Measurements from ENCODE around the gene TFE3. TPM values are rescaled to one million over a fixed set of nuclear protein-coding genes. Genes with fewer than 3 reads are reported as not detected.

The TFE3 gene
- 29.1 and 33.0 TPM in 2 replicates for total RNA-seq

GRCh38 chrX:49043220-49043986 lies at the start of gene TFE3:
Gene TFE3, minus strand, starts transcription at chrX:49043357. Its CDS starts 131 bp downstream, at chrX:49043226.

GRCh38 chrX:49079489-49080428 lies 36.6 kb upstream of the TFE3 start, which contains the start of gene WDR45:
Gene WDR45, minus strand, starts transcription at chrX:49079887. Its CDS starts 1,792 bp downstream, at chrX:49078095.

GRCh38 chrX:49073601-49074575 lies 30.7 kb upstream of the TFE3 start, which contains the start of gene PRAF2:
Gene PRAF2, minus strand, starts transcription at chrX:49074002. Its CDS starts 15 bp downstream, at chrX:49073987.

GRCh38 chrX:49058794-49059193 lies 15.6 kb upstream of the TFE3 start, which contains the start of gene CCDC120:
Gene CCDC120, plus strand, starts transcription at chrX:49058999. Its CDS starts 3,043 bp downstream, at chrX:49062042.

GRCh38 chrX:49002091-49002935 lies 40.8 kb downstream of the TFE3 start, which contains the start of gene GRIPAP1:
Gene GRIPAP1, minus strand, starts transcription at chrX:49002264. Its CDS starts 35 bp downstream, at chrX:49002229.

Other genes with a start within 250 kb of the TFE3 start
- gene HDAC6, start 241.3 kb downstream of the TFE3 start, total RNA-seq: 21.7 and 34.1 TPM in 2 replicates
- not detected in 2 replicates for gene ERAS, start 216.8 kb downstream of the TFE3 start, total RNA-seq
- 0.19 and 0.85 TPM in 2 replicates for gene PCSK1N, start 207.7 kb downstream of the TFE3 start, total RNA-seq
- gene TIMM17B, start 145.6 kb downstream of the TFE3 start, total RNA-seq: 26.5 and 42.0 TPM in 2 replicates
- 36.1 and 88.6 TPM in 2 replicates for gene PQBP1, start 145.4 kb downstream of the TFE3 start, total RNA-seq
- gene SLC35A2, start 131.7 kb downstream of the TFE3 start, total RNA-seq: 18.6 and 19.6 TPM in 2 replicates
- 5.2 and 7.0 TPM in 2 replicates for gene PIM2, start 124.3 kb downstream of the TFE3 start, total RNA-seq
- gene OTUD5, start 85.8 kb downstream of the TFE3 start, total RNA-seq: 25.9 and 34.5 TPM in 2 replicates
- gene KCND1, start 71.5 kb downstream of the TFE3 start, total RNA-seq: 0.56 and 0.58 TPM in 2 replicates
- 23.1 and 28.2 TPM in 2 replicates for gene GRIPAP1, start 41.1 kb downstream of the TFE3 start, total RNA-seq
- 0.19 and 0.28 TPM in 2 replicates for gene CCDC120, start 15.6 kb upstream of the TFE3 start, total RNA-seq
- 5.8 and 7.0 TPM in 2 replicates for gene PRAF2, start 30.6 kb upstream of the TFE3 start, total RNA-seq
- 29.3 and 31.2 TPM in 2 replicates for gene WDR45, start 36.5 kb upstream of the TFE3 start, total RNA-seq
- 18.0 and 22.4 TPM in 2 replicates for gene GPKOW, start 80.4 kb upstream of the TFE3 start, total RNA-seq
- 1.7 and 2.5 TPM in 2 replicates for gene MAGIX, start 119.4 kb upstream of the TFE3 start, total RNA-seq
- gene PLP2, start 128.5 kb upstream of the TFE3 start, total RNA-seq: 3.7 and 15.1 TPM in 2 replicates
- gene PRICKLE3, start 143.0 kb upstream of the TFE3 start, total RNA-seq: 5.0 and 6.2 TPM in 2 replicates
- 0.19 and 0.28 TPM in 2 replicates for gene SYP, start 156.8 kb upstream of the TFE3 start, total RNA-seq
- gene CACNA1F, start 190.0 kb upstream of the TFE3 start, total RNA-seq: 0.19 TPM in 1 of 2 replicates, not detected in the other
- gene CCDC22, start 192.1 kb upstream of the TFE3 start, total RNA-seq: 5.9 and 18.4 TPM in 2 replicates
- gene FOXP3, start 221.4 kb upstream of the TFE3 start, total RNA-seq: under 0.01 TPM in 1 of 2 replicates, not detected in the other
- 4.4 and 7.3 TPM in 2 replicates for gene PPP1R3F, start 226.4 kb upstream of the TFE3 start, total RNA-seq

All from regular cardiac myocyte (primary cell).